ENCODE results near the gene WNT9A.

WNT9A gene

GRCh38 chr1:227941509-227942020 lies 6.2 kb downstream of the WNT9A start:
- DNase-seq (ENCODE audit: low spot score), result no peak

GRCh38 chr1:227940791-227941241 lies 6.9 kb downstream of the WNT9A start:
- no peak for DNase-seq (ENCODE audit: low spot score)

GRCh38 chr1:227939791-227940771 lies 7.7 kb downstream of the WNT9A start:
- DNase-seq (ENCODE audit: low spot score), result no peak

- DNase-seq (ENCODE audit: low spot score), result no peak
These were observed 8.6 kb downstream of the WNT9A start for GRCh38 chr1:227938911-227939790.

GRCh38 chr1:227938276-227938675 lies 9.5 kb downstream of the WNT9A start:
- DNase-seq (ENCODE audit: low spot score), result no peak

GRCh38 chr1:227937838-227938145 lies 9.9 kb downstream of the WNT9A start:
- DNase-seq (ENCODE audit: low spot score), result no peak

GRCh38 chr1:227937031-227937837 lies 10.5 kb downstream of the WNT9A start:
- no peak for DNase-seq (ENCODE audit: low spot score)

GRCh38 chr1:227935826-227936225 lies 11.9 kb downstream of the WNT9A start:
- DNase-seq (ENCODE audit: low spot score), result no peak

- peak; percentile 75 for DNase-seq (ENCODE audit: low spot score)
These were observed 13.0 kb downstream of the WNT9A start for GRCh38 chr1:227934476-227935313.

GRCh38 chr1:227929751-227930472 lies 17.8 kb downstream of the WNT9A start:
- no peak for DNase-seq (ENCODE audit: low spot score)

GRCh38 chr1:227928811-227929375 lies 18.8 kb downstream of the WNT9A start:
- no peak for DNase-seq (ENCODE audit: low spot score)

- DNase-seq (ENCODE audit: low spot score), result no peak
These were observed 19.6 kb downstream of the WNT9A start for GRCh38 chr1:227927971-227928741.

GRCh38 chr1:227926896-227927885 lies 20.5 kb downstream of the WNT9A start:
- DNase-seq (ENCODE audit: low spot score), result no peak

- no peak for DNase-seq (ENCODE audit: low spot score)
These were observed 21.4 kb downstream of the WNT9A start for GRCh38 chr1:227926216-227926791.

GRCh38 chr1:227925582-227926198 lies 22.0 kb downstream of the WNT9A start:
- no peak for DNase-seq (ENCODE audit: low spot score)

GRCh38 chr1:227924833-227925574 lies 22.7 kb downstream of the WNT9A start:
- DNase-seq (ENCODE audit: low spot score), result no peak
